Measurements from ENCODE around the gene ARHGAP15.
"Not testable (repeated sequence)": the region's sequence is repeated elsewhere in the genome, so short reads cannot be mapped to it uniquely, and the experiment has no call there.

ARHGAP15 gene

GRCh38 chr2:143529118-143529720 is 400.0 kb downstream of the ARHGAP15 start:
- DNase-seq (ENCODE audit: low read depth in 2 of 2), result no peak

DNA sequence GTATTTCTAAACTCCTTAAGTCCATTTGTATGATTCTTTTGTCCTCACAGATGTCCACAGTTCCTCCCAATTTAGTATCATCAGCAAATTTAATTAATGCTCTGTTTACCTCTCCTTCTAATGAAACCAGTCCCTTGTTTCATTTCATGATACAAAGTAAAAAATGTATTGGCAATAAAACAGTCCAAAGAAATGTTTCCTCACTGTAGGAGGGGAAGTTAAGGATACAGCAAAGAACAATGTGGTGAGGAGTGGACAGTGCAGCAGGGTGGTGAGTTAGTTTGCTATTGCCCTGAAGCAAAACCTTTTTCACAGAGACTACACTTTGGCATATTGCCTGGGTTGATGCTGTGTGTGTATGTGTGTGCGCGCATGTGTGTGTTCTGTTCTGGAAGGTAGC is 401.5 kb downstream of the ARHGAP15 start:
- DNase-seq (ENCODE audit: low read depth in 2 of 2), result no peak

DNA sequence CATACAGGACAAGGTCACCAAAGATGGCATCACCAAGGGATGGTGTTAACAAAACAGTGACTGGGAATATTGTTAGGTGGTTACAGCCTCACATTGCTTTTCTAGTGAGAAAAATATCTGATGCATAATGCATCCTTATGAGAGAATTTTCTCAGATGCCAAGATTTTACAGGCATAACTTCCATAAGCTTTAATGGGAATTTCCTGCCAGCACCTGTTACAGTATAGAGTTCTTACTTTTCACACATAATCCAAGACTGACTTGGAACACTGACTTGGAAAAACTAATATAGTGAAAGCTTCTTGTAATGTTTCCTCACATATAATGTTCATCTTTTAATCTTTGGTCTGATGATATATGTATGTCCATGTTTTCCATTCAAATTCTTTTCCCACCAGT is 402.8 kb downstream of the ARHGAP15 start:
- DNase-seq (ENCODE audit: low read depth in 2 of 2), result no peak

- DNase-seq (ENCODE audit: low read depth in 2 of 2), result no peak
Observed at GRCh38 chr2:143533846-143534245, 404.6 kb downstream of the ARHGAP15 start.

DNA sequence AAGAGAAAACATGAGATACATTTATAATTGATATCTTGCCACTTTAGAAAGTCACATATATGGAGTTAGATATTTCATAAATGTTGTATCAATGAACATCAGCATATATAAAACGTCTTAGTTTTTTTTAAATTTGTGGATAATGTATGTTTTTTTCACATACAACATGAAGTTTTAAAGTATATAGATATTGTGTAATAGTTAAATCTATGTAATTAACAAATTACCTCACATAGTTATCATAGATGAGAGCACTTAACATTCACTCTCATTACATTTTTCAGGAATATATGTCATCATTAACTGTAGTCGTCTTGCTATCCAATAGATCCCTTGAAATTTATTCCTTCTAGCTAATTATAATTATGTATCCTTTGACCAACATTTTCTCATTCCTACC is 406.6 kb downstream of the ARHGAP15 start:
- DNase-seq (ENCODE audit: low read depth in 2 of 2), result no peak

DNA sequence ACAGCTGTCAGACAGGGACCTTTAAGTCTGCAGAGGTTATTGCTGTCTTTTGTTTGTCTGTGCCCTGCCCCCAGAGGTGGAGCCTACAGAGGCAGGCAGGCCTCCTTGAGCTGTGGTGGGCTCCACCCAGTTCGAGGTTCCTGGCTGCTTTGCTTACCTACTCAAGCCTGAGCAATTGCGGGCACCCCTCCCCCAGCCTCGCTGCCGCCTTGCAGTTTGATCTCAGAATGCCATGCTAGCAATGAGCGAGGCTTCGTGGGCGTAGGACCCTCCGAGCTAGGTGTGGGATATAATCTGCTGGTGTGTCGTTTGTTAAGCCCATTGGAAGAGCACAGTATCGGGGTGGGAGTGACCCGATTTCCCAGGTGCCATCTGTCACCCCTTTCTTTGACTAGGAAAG is 412.7 kb downstream of the ARHGAP15 start:
- not testable (repeated sequence) for DNase-seq (ENCODE audit: low read depth in 2 of 2)

GRCh38 chr2:143545059-143545948 is 416.1 kb downstream of the ARHGAP15 start:
- DNase-seq (ENCODE audit: low read depth in 2 of 2), result no peak

DNA sequence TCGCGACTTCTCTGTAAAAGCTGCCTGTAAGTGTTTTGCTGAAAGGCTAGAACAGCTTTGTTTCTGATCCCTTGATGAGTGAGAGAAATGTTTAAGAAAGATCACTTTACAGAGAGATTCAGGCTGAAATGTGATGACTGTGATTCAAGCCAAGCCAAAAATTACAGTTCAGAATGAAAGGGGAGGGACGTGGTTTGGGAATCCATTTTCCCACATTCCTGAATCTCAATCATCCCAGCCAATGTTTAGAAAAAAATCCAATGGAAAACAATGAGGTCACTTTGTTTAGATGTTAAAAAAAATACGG is 416.7 kb downstream of the ARHGAP15 start:
- DNase-seq (ENCODE audit: low read depth in 2 of 2), result no peak

GRCh38 chr2:143548032-143548431 is 418.8 kb downstream of the ARHGAP15 start:
- DNase-seq (ENCODE audit: low read depth in 2 of 2), result no peak

DNA sequence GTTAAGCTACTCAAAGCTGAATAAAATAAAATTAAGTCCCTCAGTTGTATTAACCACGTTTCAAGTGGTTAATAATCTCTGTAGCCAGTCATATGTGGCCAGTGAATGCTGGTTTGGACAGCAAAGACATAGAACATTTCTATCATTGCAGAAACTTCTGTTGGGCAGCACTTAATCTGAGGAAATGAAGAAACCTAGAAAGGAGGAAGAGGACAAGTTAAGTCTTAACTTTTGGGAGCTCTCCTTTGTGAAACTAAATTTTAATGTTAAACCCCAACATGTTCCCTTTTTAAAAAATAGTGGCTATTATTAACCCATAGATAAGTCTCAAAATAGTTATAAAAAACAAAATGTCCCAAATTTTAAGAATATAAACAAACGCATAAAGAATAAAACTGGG is 421.3 kb downstream of the ARHGAP15 start:
- DNase-seq (ENCODE audit: low read depth in 2 of 2), result no peak

DNA sequence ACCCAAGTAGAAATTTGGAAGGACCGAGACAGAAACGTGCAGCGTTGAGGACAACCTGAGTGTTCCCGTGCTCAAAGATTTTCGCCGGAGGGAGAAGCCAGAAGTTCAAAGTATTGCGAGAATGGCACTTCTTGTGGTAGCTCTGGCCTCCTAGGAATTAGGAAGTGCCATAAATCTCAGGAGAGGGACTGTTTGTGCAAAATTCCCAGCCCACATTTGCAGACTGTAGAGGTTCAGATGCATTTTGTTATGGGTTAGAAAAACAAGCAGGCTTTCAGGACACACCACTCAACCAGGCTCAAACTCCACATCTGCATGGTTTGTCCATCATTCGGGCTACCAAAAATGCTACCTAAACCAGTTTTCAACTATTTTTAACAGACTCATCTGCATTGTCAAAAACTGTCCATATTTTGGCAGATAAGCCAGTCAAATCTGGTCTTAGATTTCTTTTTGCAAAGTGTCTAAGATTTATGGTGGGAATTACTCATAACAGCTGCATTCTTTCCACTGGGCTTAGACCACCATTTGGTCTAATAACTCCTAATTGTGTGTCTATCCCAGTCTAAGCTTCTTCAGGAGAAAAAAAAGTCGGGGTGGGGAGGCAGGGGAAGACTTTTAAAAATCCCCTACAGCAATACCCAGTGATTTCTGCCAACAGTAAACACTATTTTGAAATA is 422.9 kb downstream of the ARHGAP15 start:
- no peak for DNase-seq (ENCODE audit: low read depth in 2 of 2)

DNA sequence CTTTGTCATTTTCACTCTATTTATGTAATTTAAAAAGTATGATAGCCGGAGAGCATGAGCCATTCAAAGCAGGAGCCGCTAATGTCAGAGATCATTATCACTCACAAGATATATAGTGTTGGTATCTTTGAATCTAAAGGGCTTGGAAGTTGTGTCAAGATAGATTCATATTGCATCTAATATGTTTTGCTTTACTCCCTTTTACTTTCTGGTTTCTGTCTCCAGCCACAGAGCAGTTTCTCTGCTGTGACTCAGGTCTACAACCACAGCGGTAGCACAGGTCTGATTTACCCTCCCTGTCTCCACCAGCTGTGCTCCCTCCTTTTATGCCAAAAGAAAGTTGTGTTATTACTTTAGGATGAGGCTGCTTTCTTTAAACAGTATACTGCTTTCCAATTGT is 424.0 kb downstream of the ARHGAP15 start:
- no peak for DNase-seq (ENCODE audit: low read depth in 2 of 2)

DNA sequence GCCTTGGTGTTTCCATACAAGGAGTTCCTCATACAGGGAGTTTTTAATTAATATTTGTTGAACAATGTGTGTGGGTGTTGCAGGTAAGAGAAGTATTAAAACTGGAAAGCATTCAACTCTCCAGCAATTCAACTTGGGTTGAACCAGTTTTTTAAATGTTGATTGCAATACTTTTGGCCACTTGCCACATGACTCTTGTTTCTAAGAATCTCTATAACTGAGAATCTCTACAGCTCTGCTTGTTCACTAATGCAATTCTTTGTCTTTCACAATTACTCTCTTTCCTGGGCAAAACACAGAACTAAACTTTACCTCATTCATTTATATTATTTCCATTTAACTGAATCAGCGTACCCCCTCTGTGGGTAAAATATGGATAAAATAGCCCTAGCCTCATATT is 429.4 kb downstream of the ARHGAP15 start:
- DNase-seq (ENCODE audit: low read depth in 2 of 2), result no peak

- no peak for DNase-seq (ENCODE audit: low read depth in 2 of 2)
Observed at GRCh38 chr2:143559147-143559546, 429.9 kb downstream of the ARHGAP15 start.

DNA sequence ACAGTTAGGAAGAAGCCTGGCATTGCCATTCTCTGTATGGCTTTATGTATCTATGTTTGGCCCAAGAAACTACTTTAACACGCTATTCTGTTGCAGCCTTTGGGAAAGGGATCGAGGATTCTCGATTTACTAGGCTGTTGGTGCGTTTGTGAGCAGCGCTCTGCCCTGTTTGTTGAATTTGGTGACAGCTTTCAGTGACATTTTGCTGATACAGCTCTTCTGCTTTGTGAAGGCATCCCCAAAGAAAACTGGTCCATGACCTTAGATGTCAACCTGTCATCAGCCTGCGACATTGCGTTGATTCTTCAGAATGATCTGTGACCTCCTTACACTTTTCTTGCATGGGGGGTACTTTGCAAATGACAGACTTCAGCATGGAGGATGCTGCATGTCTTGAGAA is 431.5 kb downstream of the ARHGAP15 start:
- DNase-seq (ENCODE audit: low read depth in 2 of 2), result no peak

- DNase-seq (ENCODE audit: low read depth in 2 of 2), result no peak
Observed at GRCh38 chr2:143564419-143564818, 435.2 kb downstream of the ARHGAP15 start.

- DNase-seq (ENCODE audit: low read depth in 2 of 2), result no peak
Observed at GRCh38 chr2:143571747-143572146, 442.5 kb downstream of the ARHGAP15 start.

- no peak for DNase-seq (ENCODE audit: low read depth in 2 of 2)
Observed at GRCh38 chr2:143572421-143572820, 443.2 kb downstream of the ARHGAP15 start.

- no peak for DNase-seq (ENCODE audit: low read depth in 2 of 2)
Observed at GRCh38 chr2:143574069-143574468, 444.9 kb downstream of the ARHGAP15 start.

- DNase-seq (ENCODE audit: low read depth in 2 of 2), result no peak
Observed at GRCh38 chr2:143575340-143575739, 446.1 kb downstream of the ARHGAP15 start.

DNA sequence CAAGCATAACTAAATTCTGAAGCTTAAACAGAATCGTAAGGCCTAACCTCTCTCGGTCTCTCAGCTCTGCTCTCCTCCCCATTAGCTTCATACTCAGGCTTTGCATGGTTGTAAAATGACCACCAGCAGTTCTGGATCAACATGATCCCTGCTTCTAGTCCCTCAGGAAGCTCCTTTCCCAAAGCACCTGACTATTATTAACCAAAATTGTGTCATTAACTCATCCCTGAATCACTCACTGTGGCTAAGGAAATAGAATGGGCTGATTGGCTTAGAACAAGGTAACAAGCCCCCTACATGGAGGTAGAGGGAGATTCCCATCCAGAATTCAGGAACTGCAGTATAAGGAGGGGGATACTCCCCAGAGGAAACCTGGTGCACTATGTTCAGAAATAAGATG is 448.3 kb downstream of the ARHGAP15 start:
- DNase-seq (ENCODE audit: low read depth in 2 of 2), result no peak

DNA sequence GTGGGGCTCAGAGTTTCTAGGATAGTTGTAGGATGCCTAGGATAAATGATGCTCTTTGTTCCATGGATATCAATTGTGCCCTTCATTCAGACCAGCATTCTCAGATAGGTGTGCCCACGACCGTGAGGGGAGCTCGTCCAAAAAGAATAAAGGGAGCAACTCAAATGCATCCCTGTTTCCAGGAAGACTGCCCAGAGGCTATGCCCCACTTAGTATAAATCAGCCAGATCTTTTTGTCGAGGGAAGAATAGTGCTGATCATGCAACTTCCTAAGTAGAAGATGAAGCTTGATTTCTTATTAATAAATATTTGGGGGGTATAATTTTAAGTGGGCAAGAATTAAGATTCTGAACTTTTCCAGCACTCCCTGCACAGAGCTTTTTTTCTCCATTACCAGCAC is 450.2 kb downstream of the ARHGAP15 start:
- DNase-seq (ENCODE audit: low read depth in 2 of 2), result no peak

GRCh38 chr2:143581134-143581533 is 451.9 kb downstream of the ARHGAP15 start:
- no peak for DNase-seq (ENCODE audit: low read depth in 2 of 2)
